ENCODE data around the gene CERCAM. TPM values are rescaled to one million over a fixed set of nuclear protein-coding genes. Genes with fewer than 3 reads are reported as not detected.
A peak's percentile ranks its signal among the peaks of the same experiment; 100 is the strongest.

The CERCAM gene
- polyA plus RNA-seq, 3 donors = 1.5 to 2.5 (median 1.8) TPM

GRCh38 chr9:128469070-128469469 is 48.4 kb downstream of the CERCAM start:
- no peak overlapping the region for H3K9ac ChIP-seq (ENCODE audit: insufficient read depth, low read length, poor library complexity, severe bottlenecking)
- Mint-ChIP-seq H3K36me3 (peaks cover 39 to 65% of the 10 kb centered on the region in 2 donors), H3K4me1 (peaks cover 4% of the 10 kb centered on the region), H3K27me3 (ENCODE audit: low read depth in 3 of 3) (no peaks in the 10 kb centered on the region), H3K9me3 (no peaks in the 10 kb centered on the region), H3K4me3 (no peak overlapping the region), H3K27ac (no peak overlapping the region)
- H3K4me2 ChIP-seq (replicated peaks; ENCODE audit: extremely low read depth, low read length, poor library complexity, severe bottlenecking) = no peak overlapping the region
- H3K4me1 ChIP-seq (ENCODE audit: control insufficient read depth in 1 of 2, insufficient read depth in 2 of 2, low read length in 2 of 2) = no peaks in the 10 kb centered on the region
- H3K27ac ChIP-seq (ENCODE audit: low read depth in 1 of 2, low read length in 2 of 2) = no peak overlapping the region
- TF ChIP-seq CTCF (IDR thresholded peaks at IDR 0.05) = no peak
- no peaks in the 10 kb centered on the region for H4K20me1 ChIP-seq (ENCODE audit: insufficient read depth, low read length)
- H3K27me3 ChIP-seq (ENCODE audit: control insufficient read depth in 2 of 2, insufficient read depth in 2 of 2, low read length in 2 of 2) = no peaks in the 10 kb centered on the region
- WGBS (ENCODE audit: insufficient coverage) = 96% methylated on average over 4 of the region's 7 CpGs
- H3K36me3 ChIP-seq (replicated peaks in 1 of 2; ENCODE audit: control insufficient read depth in 1 of 2, insufficient read depth in 2 of 2, low read length in 2 of 2) = peaks cover 33 to 67% of the 10 kb centered on the region in 2 donors
- no peaks in the 10 kb centered on the region for H3K9me3 ChIP-seq (replicated peaks in 1 of 2; ENCODE audit: control insufficient read depth in 1 of 2, insufficient read depth in 1 of 2, low read length in 2 of 2)
- H2AFZ ChIP-seq (ENCODE audit: insufficient read depth, low read depth, low read length, poor library complexity, severe bottlenecking) = no peak overlapping the region
- DNase-seq = no peak
- H3K79me2 ChIP-seq (ENCODE audit: insufficient read depth, low read length) = no peaks in the 10 kb centered on the region
- intact Hi-C loops (cut with micrococcal nuclease) = no loop called here
- H3K4me3 ChIP-seq (replicated peaks in 1 of 3; ENCODE audit: low read depth in 2 of 3, low read length in 3 of 3) = no peak overlapping the region

GRCh38 chr9:128470560-128470959 is 49.9 kb downstream of the CERCAM start:
- Histone ChIP-seq H3K4me2 (replicated peaks; ENCODE audit: extremely low read depth, low read length, poor library complexity, severe bottlenecking) (no peak overlapping the region), H3K27ac (ENCODE audit: low read depth in 1 of 2, low read length in 2 of 2) (no peak overlapping the region), H2AFZ (ENCODE audit: insufficient read depth, low read depth, low read length, poor library complexity, severe bottlenecking) (no peak overlapping the region), H3K9ac (ENCODE audit: insufficient read depth, low read length, poor library complexity, severe bottlenecking) (no peak overlapping the region), H3K9me3 (replicated peaks in 1 of 2; ENCODE audit: control insufficient read depth in 1 of 2, insufficient read depth in 1 of 2, low read length in 2 of 2) (no peaks in the 10 kb centered on the region), H3K27me3 (ENCODE audit: control insufficient read depth in 2 of 2, insufficient read depth in 2 of 2, low read length in 2 of 2) (no peaks in the 10 kb centered on the region), H4K20me1 (ENCODE audit: insufficient read depth, low read length) (no peaks in the 10 kb centered on the region), H3K4me3 (replicated peaks in 1 of 3; ENCODE audit: low read depth in 2 of 3, low read length in 3 of 3) (no peak overlapping the region), H3K79me2 (ENCODE audit: insufficient read depth, low read length) (no peaks in the 10 kb centered on the region), H3K36me3 (replicated peaks in 1 of 2; ENCODE audit: control insufficient read depth in 1 of 2, insufficient read depth in 2 of 2, low read length in 2 of 2) (peaks cover 33 to 66% of the 10 kb centered on the region in 2 donors), H3K4me1 (ENCODE audit: control insufficient read depth in 1 of 2, insufficient read depth in 2 of 2, low read length in 2 of 2) (no peaks in the 10 kb centered on the region)
- 31% methylated on average over 3 of the region's 5 CpGs for WGBS (ENCODE audit: insufficient coverage)
- no peak for TF ChIP-seq CTCF (IDR thresholded peaks at IDR 0.05)
- H3K27ac Mint-ChIP-seq = peak overlapping the region in 4 of 7 donors; percentile 32 to 87 (median 40)
- no peak for DNase-seq
- no peaks in the 10 kb centered on the region for H3K27me3 Mint-ChIP-seq (ENCODE audit: low read depth in 3 of 3)
- peaks cover 42 to 71% of the 10 kb centered on the region in 2 donors for H3K36me3 Mint-ChIP-seq
- H3K4me3 Mint-ChIP-seq = no peak overlapping the region
- peaks cover 0 to 2% (median 0%) of the 10 kb centered on the region in 7 donors for H3K9me3 Mint-ChIP-seq
- intact Hi-C loops (cut with micrococcal nuclease) = no loop called here
- H3K4me1 Mint-ChIP-seq = peaks cover 4% of the 10 kb centered on the region
